NCI-H510A treated with DMSO at 0.1 percent for 48 hours (cell line): ENCODE data around the gene SPTAN1.

Experiments
- DNase-seq: peaks from one replicate; lab custom pipeline; 2025; lab: John Stamatoyannopoulos, UW

The SPTAN1 gene

GRCh38 chr9:128600099-128600498 lies 47.7 kb downstream of the SPTAN1 start:
- no peak for DNase-seq

DNA sequence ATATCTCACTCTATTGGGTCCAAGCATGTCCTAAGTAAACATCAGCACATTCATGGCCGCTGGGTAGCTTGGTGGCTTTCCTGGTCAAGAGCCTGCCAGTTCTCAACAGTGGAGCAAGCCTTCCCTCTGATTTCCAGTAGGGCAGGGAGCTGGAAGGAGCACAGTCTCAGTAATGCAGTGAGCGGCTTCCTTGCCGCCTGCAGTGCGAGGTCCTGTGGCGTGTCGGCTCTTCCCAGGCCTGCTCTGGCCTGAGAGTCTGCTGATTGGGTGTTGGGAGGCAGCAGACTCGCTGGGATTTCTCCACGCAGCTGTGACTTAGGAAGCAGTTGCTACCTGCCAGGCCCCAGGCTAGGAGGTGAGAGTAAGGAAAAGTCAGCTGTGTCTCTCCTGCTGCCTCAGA lies 51.3 kb downstream of the SPTAN1 start:
- DNase-seq: no peak

GRCh38 chr9:128607642-128608350 lies 55.4 kb downstream of the SPTAN1 start:
- no peak for DNase-seq

DNA sequence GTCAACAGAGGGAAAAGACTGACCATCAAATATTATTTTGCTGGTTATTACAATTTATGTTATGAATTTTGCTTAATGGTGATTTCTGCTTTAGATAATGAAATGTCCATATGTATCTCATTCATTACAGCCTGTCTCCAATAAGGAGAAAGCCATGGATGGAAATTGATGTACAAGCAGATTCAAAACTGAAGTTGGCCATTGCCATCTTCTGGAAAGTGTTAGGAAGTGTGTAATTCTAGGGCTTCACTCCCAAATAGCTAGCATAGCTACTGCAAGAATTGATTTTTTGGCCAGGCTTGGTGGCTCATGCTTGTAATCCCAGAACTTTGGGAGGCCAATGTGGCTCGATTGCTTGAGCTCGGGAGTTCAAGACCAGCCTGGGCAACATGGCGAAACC lies 58.5 kb downstream of the SPTAN1 start:
- no peak for DNase-seq

DNA sequence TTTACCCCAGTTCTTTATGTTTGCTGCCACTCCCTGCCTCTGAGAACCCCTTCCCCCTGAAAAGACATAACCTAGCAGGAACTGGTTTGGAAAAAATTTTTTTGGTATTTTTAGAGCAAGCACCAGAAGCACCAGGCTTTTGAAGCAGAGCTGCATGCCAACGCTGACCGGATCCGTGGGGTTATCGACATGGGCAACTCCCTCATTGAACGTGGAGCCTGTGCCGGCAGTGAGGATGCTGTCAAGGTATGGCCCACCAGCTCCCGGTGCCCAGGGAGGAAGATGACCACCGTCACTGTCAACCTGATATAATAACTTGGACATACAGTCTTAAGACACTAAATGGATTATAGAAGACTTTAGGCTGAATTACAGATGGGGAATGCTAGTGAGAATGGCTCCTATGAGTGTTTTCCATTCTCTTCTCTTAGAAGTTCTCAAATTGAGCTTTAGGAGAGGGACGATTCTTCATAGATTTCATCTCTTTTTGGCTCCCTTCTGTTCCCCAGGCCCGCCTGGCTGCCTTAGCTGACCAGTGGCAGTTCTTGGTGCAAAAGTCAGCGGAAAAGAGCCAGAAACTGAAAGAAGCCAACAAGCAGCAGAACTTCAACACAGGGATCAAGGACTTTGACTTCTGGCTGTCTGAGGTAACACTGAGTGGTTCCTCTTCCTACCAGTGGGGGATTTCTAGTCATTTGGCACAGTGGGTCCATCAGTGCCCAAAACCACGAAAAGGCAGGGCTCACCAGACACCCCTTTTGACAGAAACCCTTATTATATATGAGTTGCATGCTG lies 59.4 kb downstream of the SPTAN1 start:
- no peak for DNase-seq

DNA sequence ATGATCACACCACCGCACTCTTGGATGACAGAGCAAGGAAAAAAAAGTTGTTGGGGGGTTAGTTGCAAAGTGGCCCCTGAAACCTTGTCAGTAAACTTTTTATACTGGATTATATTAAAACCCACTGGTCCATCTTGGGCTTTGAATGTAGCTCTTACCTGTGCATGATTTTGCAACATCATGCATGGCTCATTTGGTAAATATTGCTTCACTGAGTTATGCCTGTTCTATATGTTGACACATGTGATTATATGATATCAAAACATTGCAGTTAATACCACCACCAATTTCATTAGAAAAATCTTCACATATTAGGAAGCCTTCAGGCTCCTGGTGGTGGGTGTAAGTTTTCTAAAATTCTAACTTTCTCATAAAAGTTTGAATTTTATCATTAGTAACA lies 62.3 kb downstream of the SPTAN1 start:
- DNase-seq: no peak

DNA sequence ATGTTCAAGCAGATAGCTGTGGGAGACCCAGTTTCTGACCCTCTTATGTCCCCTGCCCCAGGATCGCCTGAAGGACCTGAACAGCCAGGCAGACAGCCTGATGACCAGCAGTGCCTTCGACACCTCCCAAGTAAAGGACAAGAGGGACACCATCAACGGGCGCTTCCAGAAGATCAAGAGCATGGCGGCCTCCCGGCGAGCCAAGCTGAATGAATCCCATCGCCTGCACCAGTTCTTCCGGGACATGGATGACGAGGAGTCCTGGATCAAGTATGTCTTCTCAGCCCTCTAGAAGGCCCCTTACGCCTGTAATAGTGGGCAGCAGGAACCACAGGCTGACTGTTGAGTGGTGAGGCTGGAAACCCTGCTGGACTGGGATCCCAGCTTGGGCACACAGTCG lies 63.2 kb downstream of the SPTAN1 start:
- DNase-seq: no peak

DNA sequence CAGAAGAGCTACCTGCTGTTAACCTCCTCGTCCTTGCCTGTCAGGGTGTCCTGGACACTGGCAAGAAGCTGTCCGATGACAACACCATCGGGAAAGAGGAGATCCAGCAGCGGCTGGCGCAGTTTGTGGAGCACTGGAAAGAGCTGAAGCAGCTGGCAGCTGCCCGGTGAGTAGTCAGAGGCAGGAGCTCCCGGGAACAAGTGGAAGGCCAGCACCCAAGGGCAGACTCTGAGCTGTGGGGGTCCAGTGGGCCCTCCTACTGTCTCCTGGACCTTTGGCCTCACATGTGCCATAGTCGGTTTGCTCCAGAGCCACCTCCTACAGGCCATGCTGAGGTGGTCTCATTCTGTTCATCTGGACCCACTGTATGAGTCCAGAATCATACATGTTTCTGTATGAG lies 65.6 kb downstream of the SPTAN1 start:
- DNase-seq: no peak

GRCh38 chr9:128619127-128619526 lies 66.7 kb downstream of the SPTAN1 start:
- no peak for DNase-seq

DNA sequence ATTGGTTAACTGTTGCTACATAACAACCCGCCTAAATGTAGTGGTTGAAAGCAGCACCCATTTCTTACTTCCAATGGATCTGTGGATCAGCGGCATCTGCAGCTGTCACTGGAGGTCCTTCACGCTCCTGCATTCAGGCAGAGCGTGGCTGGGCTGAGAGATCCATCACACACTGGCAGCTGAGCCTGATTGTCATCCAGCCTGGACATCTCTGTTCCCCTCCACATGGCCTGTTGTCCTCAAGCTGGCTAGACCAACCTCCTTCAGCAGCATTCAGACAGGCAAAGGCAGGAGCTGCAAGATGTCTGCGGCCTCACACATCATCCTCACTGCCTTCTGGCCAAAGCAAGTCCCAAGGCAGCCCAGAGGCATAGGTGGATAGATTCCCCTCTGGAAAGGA lies 67.4 kb downstream of the SPTAN1 start:
- DNase-seq: no peak

GRCh38 chr9:128621730-128622455 lies 69.5 kb downstream of the SPTAN1 start:
- no peak for DNase-seq

DNA sequence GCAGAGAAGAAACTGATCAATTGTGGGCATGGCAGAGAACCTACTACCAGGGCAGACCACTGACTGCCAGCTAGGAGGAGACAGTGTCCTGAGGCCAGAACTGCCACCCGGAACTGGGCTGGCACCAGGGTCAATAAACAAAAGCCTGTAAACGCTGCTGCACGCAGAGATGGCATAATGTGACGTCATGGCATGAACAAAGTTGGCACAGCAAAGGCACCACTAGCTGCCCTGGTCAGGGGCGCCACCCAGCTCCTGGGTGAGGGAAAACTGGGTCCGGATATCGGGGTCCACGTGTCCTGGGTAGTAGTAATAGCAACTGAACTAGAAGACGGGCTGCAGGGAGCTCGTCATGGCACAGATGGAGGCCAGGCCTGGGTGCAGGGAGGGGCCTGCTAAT lies 72.2 kb downstream of the SPTAN1 start:
- no peak for DNase-seq

- DNase-seq: no peak
Observed at GRCh38 chr9:128625391-128626146, 73.2 kb downstream of the SPTAN1 start.

DNA sequence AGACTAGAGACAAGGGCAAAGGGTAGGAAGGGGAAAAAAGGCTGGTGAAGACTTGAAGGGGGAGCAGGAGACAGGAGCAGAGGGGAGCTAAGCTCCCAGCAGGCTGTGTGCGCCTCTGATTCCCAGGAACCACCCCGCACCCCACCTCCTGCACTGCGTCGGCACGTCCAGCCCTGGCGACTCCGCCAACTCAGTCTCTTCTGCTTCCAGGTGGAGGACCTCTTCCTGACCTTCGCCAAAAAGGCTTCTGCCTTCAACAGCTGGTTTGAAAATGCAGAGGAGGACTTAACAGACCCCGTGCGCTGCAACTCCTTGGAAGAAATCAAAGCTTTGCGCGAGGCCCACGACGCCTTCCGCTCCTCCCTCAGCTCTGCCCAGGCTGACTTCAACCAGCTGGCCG lies 73.8 kb downstream of the SPTAN1 start:
- no peak for DNase-seq

- DNase-seq: no peak
Observed at GRCh38 chr9:128627127-128627715, 74.8 kb downstream of the SPTAN1 start.

GRCh38 chr9:128627906-128628305 lies 75.5 kb downstream of the SPTAN1 start:
- no peak for DNase-seq

DNA sequence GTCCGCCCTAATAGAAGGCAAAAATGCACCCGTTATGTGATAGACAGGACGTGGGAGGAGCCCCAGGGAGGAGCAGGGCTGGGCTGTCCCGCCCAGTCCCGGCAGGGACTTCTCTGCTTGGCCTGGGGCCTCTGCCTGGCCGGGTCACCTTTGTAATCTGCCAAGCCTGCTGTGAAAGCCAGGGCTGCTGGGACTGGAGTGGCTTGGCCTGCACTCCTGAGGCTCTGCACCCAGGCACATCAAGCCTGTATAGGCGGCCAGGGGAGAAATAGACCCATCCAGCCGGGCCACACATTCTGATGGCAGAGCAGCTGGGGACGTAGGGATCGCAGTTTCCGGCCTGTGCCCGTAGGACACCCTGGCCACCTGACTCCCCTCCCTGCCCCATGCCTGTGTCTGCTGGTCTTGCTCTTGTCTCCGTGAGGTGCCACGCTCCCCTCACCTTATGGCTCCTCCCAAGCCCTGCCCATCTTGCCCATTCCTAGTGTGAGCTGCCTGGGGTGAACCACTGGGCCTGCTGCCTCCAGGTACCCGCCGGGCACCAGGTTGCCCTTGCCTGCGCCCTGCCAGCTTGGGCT lies 76.2 kb downstream of the SPTAN1 start:
- no peak for DNase-seq

DNA sequence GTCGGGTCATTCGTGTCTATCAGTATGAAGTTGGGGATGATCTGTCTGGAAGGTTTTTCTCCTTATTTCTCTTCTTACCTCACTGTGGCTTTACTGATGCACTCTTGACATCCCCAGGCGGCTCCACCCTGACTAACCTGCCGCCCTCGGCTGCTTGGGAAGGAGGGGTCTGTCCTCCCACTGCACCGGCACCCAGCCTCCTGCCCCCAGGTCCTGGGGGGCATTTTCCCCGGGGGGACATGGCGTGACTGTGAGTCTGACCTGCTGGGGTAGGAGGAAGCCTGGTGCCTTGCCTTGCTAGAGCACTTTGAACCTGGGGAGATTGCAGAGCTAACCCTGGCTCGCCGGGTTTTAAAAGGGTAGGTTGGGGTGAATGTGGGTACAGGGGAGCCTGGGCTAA lies 76.7 kb downstream of the SPTAN1 start:
- DNase-seq: no peak

GRCh38 chr9:128629852-128630545 lies 77.6 kb downstream of the SPTAN1 start:
- DNase-seq: no peak

DNA sequence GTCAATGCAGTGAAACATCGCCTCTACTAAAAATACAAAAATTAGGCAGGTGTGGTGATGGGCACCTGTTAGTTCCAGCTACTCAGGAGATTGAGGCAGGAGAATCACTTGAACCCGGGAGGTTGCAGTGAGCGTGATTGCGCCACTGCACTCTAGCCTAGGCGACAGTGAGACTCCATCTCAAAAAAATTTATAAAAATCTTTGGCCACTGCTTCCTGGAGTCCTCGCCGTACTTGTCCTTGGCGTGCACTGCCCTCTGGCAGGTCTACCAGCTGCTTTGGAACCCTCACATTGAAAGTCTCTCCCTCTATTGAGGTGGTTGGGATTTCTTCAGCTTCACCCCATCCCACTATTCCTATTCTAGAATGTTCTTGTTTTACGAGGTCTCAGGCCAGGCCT lies 79.2 kb downstream of the SPTAN1 start:
- no peak for DNase-seq

GRCh38 chr9:128632066-128632465 lies 79.7 kb downstream of the SPTAN1 start:
- DNase-seq: no peak
